ENCODE results near the gene EIF4A2.

The EIF4A2 gene

GRCh38 chr3:186783058-186783730 lies at the start of gene EIF4A2:
EIF4A2 (plus strand) TSS chr3:186783577; CDS start chr3:186783611, 34 bp downstream.
- peak; percentile 92 for DNase-seq

DNA sequence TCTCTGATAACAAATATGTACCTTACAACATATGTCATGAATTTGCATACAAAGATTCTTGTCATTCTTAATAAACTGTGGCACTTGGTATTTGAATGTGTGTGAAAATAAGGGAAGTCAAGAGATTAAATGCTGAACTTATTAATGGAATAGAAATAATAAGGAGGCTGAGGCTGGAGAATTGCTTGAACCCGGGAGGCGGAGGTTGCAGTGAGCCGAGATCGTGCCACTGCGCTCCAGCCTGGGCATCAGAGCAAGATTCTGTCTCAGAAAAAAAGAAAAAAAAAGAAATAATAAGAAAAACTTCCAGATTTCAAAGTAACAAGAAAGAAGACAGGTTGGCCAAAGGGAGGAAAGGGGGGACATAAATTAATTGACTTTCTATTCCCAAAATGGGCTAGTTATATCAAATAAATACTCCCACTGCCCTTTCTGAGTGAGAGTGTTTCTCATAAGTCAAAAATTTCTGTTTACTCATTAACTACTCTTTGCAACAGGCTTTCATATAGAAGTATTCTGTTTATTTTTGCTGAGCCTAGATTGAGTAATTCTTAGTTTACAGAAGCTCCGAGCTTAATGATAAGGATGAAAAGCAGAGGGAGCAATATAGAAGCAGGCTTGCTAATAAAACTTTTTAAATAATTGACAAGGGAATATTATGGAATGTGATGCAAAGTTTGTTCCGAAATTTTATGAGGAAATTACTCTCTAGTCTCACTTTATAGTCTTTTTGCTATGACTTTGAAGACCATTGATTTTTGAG lies 40.6 kb upstream of the EIF4A2 start:
- no peak for DNase-seq

DNA sequence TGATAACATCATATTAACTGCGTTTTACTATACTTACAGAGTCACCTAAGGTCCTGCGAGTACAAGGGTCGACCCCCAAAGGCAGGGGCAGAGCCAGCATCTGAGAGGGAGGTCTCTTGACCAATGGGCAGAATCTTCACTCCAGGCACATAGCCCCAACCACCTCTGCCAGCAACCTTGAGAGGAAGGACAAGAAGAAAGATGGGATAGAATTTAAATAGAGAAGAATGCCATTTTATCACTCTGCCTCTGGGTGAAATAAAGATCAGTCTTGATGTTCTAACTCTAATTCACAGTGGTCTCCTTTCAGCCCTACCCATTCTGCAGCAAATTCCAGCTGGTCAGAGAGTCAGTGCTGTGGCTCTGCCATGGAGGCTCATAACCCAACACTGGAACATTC lies 39.7 kb upstream of the EIF4A2 start:
- no peak for DNase-seq

DNA sequence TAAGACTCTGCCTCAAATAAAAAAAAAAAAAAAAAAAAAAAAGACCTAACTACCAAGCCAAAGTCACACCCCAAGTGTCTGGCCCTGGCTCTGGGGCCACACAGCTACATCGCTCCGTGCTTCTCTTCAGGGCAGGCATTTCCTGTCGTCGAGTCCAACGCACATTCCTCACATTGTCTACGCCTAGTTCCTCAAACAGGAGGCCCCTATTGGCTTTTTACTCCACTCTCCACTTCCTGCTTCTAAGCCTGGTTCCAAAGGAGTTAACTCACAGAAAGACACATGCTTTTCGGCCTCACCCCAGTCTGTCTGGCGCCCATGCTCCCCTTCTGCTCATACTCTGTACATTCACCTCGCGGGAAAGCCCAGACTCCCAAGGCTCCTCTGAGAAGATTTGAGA lies 37.4 kb upstream of the EIF4A2 start:
- DNase-seq, result peak; percentile 14

DNA sequence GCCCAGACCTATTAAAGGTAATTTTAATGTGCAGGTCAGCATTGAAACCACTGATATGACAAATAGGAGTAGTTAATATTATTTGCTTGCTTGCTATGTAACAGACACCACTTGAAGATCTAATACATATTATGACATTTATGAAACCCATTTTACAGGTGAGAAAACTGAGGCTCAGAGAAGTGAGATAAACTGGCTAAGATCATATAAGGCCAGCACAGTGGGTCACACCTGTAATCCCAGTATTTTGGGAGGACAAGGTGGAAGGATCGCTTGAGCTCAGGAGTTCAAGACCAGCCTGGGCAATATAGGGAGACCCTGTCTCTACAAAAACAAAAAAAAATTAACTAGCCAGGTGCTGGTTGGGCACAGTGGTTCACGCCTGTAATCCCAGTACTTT lies 33.1 kb upstream of the EIF4A2 start:
- DNase-seq, result no peak

GRCh38 chr3:186751480-186751879 lies 31.9 kb upstream of the EIF4A2 start:
- no peak for DNase-seq

DNA sequence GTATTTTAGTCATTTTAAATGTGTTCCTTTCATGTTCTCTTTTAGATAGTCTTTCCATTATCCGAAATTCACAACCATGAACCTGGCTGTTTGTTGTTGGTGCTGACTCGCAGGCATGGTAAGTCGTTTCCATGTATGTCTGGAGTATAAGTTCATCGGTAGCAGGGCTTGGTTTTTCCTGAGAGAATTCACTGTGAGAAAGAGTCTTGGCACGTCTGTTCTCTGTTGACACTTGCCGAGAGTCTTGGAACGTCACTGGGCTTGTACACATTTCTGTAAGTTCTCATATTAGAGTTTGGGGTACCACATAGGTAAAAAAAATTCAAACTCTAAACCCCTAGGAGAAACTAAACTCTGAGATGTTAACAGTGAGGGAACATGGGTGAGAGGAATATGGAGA lies 29.4 kb upstream of the EIF4A2 start:
- no peak for DNase-seq

DNA sequence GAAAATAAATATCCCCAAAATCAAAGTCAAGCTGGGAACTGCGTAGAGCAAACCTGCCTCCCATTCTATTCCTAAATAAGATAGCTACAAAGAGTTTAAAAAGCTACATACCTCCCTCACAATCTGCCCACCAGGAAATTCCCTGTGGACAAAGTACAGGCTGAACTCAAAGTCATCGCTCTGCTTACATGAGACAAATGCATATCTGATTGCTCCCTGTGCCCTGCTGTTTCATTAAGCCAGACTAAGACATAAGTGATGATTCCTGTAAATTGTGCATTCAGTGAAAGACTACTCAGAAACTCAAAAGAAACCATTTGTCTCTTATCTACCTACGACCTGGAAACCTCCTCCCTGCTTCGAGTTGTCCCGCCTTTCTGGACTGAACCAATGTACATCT lies 28.5 kb upstream of the EIF4A2 start:
- no peak for DNase-seq

DNA sequence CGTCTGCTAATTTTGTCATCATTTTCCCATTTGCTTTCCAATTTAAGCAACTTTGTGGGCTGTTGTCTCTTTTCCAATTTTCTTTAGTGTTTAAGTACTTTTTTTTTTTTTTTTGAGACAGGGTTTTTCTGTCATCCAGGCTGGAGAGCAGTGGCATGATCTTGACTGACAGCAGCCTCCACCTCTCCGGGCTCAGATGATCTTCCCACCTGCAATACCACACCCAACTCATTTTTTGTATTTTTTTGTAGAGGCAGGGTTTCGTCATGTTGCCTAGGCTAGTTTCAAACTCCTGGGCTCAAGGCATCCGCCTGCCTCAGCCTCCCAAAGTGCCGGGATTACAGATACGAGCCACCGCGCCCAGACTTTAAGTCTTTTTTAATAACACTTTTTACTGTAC lies 26.2 kb upstream of the EIF4A2 start:
- DNase-seq, result no peak

DNA sequence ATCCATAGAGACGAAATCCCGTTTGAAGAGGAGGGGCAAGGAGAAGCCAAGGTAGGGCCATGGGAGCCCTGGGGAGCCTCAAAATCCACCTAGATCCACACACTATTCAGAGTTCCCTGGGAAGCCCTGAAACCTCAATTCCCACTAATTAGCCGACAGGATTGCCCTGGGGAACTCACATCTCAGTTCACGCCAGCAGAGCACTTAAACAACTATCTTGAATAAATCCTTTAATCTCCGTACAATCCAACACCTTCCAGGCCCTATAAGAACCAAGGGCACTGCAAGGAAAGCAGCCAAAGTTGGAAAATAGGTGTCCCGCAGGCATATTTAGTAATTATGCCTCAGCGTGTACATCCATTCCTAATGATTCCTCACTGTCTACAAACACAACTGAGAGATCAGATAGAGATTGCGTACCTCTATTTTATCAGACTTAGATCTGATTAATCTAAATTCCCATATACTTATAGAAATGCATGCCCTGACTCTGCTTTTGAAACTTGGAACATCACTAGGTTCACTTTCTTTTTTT lies 25.6 kb upstream of the EIF4A2 start:
- no peak for DNase-seq

DNA sequence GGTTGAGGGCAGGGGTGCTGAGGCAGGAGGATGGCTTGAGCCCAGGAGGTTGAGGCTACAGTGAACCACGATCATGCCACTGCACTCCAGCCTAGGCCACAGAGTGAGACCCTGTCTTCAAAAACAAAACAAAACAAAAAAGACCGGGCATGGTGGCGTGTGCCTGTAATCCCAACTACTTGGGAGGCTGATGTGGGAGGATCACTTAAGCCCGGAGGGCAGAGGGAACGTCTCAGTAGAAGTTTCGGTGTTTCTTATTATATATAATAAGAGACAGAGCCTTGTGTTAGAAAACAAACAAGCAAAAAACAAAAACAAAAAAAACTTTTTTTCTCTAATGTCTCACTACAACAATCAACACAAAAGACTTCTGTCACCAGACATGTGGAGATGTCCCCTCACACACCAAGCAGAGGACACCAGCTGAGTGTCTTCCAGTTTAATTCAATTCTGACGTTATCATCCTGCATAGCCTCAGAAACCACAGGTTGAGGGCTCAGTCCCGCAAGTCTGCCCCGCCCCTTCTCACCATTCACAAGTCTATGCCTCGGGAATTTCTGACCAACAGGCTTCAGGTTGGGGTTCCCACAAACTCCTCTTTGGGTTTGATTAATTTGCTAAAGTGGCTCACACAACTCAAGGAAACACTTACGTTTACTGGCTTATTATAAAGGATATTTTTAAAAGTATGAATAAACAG lies 24.0 kb upstream of the EIF4A2 start:
- no peak for DNase-seq

DNA sequence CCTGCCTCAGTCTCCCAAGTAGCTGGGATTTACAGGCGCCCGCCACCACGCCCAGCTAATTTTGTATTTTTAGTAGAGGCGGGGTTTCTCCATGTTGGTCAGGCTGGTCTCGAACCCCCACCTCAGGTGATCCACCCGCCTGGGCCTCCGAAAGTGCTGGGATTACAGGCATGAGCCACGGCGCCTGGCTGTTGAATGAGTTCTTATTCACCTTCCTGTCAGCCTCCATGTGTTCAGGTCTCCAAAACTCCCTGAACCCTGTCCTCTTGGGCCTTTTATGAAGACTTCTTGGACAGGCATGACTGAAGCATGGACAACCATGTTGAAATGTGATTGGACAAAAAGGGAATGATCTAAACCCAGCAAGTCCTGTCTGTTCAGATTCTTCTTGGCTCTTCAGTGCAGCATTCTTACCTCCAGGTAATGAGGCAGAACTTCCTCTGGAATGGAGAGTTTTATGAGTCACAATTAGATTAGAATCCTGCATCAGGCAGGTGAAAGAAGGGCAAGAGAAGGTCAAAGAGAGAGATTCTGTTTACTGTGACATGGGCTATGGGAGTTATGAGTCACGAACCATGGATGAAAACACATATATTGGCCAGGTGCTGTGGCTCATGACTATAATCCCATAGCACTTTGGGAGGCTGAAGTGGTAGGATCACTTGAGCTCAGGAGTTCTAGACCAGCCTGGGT lies 23.1 kb upstream of the EIF4A2 start:
- peak; percentile 11 for DNase-seq

DNA sequence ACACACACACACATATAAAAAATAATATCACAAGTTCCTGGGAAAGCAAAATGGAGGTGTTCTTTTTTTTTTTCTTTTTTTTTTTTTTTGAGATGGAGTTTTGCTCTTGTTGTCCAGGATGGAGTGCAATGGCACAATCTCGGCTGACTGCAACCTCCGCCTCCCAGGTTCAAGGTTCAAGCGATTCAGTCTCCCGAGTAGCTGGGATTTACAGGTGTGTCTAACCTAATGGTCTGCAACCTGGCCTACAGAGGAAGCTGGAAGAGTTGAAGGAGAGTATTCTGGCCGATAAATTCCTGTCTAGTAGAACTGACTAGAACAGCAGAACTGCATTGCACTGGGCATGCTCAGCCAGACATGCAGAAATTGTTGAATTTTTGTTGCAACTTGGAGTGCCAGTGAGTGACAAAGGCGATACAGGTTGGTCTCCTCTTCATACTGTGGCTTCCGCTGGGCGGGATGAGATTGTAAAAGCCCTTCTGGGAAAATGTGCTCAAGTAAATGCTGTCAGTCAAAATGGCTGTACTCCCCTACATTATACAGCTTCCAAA lies 22.4 kb upstream of the EIF4A2 start:
- DNase-seq, result no peak

DNA sequence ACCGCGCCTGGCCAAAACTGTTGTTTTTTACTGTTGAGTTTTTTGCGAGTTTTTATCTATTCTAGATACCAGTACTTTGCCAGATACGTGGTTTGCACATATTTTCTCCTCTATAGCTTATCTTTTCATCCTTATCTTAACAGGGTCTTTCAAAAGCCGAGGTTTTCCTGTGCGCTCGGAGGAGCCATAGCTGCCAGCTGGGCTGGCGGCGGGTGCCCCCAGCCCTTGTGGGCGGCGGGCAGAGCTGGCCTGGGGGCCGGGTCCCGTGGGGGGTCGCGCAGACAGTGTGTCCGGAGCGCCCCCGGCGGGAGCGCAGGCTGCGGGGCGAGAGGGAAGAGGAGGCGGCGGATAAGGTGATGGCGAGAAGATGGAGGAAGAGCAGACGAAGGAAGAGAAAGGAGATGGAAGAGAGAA lies 11.1 kb upstream of the EIF4A2 start:
- no peak for DNase-seq

- DNase-seq, result peak; percentile 81
Measured at GRCh38 chr3:186772701-186773417, 10.5 kb upstream of the EIF4A2 start.

GRCh38 chr3:186775999-186776398 lies 7.4 kb upstream of the EIF4A2 start:
- no peak for DNase-seq

DNA sequence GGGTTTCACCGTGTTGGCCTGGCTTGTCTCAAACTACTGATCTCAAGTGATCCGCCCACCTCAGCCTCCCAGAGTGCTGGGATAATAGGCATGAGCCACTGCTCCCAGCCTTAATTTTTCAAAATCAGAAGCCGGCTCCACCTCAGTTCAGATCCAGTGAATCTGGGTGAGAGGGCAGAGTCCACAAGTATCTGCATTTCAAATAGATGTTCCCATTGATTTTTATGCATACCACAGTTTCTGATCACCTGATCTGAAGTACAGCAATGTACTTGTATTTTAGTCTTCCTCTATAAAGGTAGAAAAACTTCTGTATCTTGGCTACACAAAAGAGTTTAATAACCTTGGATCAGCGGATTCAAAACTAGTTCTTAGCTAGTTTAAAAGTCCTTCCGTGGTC lies 4.2 kb upstream of the EIF4A2 start:
- no peak for DNase-seq

DNA sequence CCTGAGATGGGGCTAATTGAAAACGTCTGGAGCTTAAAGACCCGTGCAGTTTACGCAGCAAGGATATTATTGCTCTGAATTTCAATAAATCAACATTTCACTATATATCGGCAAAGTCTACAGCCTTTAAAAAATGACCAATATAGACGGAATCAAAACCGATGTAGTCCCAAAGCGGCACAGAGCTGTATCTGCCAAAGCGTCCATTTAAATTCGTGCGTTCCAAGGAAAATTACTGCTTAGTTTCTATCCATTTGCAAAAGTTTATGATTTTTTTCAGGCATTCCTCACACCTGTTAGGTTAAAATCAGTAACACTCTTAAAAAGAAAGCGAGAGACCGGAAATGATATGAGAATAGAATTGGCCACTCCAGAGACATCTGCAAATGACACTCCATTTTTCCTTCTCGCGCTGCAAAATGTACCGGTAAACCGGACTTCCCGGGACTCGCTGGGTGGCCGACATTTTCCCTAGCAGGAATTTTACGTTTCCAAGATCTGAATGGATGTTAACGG lies 777 bp upstream of the EIF4A2 start:
- no peak for DNase-seq

GRCh38 chr3:186783731-186784515 lies 546 bp downstream of the EIF4A2 start:
- DNase-seq, result peak; percentile 84

DNA sequence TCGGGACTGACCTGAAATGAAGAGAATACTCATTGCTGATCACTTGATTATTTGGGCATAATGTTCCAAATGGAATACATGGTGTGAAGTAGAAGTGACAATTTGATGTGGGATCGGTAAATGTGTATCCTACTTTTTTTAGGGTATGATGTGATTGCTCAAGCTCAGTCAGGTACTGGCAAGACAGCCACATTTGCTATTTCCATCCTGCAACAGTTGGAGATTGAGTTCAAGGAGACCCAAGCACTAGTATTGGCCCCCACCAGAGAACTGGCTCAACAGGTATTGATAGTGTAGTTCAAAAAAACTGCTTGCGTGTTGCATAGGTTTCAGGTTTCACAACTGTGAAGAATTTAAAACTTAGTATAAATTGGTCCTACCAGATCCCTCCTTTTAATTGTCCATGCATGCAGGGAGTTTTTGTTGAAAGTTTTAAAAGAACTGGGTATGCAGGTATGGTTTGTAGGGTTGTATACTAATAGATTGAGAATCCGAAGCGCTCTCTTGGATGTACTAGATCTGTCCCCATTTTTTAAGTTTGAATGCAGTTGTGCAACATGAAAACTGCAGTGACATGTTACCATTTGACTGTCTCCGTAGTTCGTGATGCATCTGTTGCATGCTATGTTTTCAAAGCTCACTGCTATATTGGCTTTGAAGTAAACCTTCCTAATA lies 1.6 kb downstream of the EIF4A2 start:
- no peak for DNase-seq
